ENCODE data around the gene TMEM204.

DNA sequence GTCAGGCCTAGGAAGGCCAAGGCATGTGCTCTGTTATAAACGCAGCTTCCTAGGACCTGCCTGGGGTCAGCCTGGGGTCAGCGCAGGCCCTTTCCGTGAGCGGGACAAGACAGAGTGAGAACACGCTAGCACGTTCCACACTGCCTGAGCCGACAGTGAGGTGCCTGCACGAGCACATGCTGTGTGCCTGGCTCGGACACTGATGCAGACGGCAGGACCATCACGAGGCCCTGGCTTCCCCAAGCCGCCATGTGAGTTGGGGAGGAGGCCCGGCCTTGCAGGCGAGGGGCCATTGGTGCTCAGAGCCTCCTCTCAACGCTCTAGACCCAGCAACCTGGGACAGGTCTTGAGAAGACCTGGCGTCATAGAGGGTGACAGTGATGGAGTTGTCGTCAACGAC, 9.1 kb downstream of the TMEM204 start:
- TF ChIP-seq, protein P1, sequence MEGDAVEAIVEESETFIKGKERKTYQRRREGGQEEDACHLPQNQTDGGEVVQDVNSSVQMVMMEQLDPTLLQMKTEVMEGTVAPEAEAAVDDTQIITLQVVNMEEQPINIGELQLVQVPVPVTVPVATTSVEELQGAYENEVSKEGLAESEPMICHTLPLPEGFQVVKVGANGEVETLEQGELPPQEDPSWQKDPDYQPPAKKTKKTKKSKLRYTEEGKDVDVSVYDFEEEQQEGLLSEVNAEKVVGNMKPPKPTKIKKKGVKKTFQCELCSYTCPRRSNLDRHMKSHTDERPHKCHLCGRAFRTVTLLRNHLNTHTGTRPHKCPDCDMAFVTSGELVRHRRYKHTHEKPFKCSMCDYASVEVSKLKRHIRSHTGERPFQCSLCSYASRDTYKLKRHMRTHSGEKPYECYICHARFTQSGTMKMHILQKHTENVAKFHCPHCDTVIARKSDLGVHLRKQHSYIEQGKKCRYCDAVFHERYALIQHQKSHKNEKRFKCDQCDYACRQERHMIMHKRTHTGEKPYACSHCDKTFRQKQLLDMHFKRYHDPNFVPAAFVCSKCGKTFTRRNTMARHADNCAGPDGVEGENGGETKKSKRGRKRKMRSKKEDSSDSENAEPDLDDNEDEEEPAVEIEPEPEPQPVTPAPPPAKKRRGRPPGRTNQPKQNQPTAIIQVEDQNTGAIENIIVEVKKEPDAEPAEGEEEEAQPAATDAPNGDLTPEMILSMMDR (conservative IDR thresholded peaks at IDR 0.05; ENCODE audit: low read depth, low read length): no peak
- TF ChIP-seq EZH2 (IDR thresholded peaks at IDR 0.05; ENCODE audit: borderline replicate concordance, low read depth, low read length, poor library complexity, severe bottlenecking): no peak
